ENCODE data around the gene SLC18A2.
"Not testable (repeated sequence)": the region's sequence is repeated elsewhere in the genome, so short reads cannot be mapped to it uniquely, and the experiment has no call there.

- not testable (repeated sequence) for TF ChIP-seq CTCF (IDR thresholded peaks at IDR 0.05; ENCODE audit: low read depth, low read length, poor library complexity, severe bottlenecking); EZH2phosphoT487 (IDR thresholded peaks at IDR 0.05; ENCODE audit: borderline replicate concordance, low read length)
Measured at GRCh38 chr10:117230107-117230506, 10.8 kb upstream of the SLC18A2 start.
